IPS-NIHi11 (cell line): ENCODE data around the gene PPDPF.
"Not testable (repeated sequence)": the region's sequence is repeated elsewhere in the genome, so short reads cannot be mapped to it uniquely, and the experiment has no call there.

Experiments used
- DNase-seq: peaks from one replicate; pipeline ENCODE4 v3.0.0; 2012; ENCODE audit warnings: mixed read lengths, low spot score

Gene PPDPF

GRCh38 chr20:63551068-63551467 lies 30.5 kb downstream of the PPDPF start:
- DNase-seq = no peak

GRCh38 chr20:63552481-63553249 lies 32.1 kb downstream of the PPDPF start:
- no peak for DNase-seq

GRCh38 chr20:63553251-63553932 lies 32.8 kb downstream of the PPDPF start:
- peak; percentile 87 for DNase-seq

GRCh38 chr20:63553933-63554290 lies 33.3 kb downstream of the PPDPF start, which contains the start of gene FNDC11:
TSS of gene FNDC11 (plus strand) at chr20:63554159. CDS start at chr20:63555664, 1,505 bp downstream.
- DNase-seq = peak; percentile 80

- no peak for DNase-seq
These were observed 34.1 kb downstream of the PPDPF start for GRCh38 chr20:63554361-63555278.

GRCh38 chr20:63555661-63556381 lies 35.3 kb downstream of the PPDPF start:
- DNase-seq = no peak

- DNase-seq = no peak
These were observed 36.4 kb downstream of the PPDPF start for GRCh38 chr20:63556873-63557478.

GRCh38 chr20:63557481-63557891 lies 36.9 kb downstream of the PPDPF start:
- no peak for DNase-seq

GRCh38 chr20:63558804-63559484 lies 38.4 kb downstream of the PPDPF start:
- DNase-seq = no peak

GRCh38 chr20:63559485-63560332 lies 39.1 kb downstream of the PPDPF start:
- DNase-seq = not testable (repeated sequence)

GRCh38 chr20:63560333-63560805 lies 39.8 kb downstream of the PPDPF start:
- no peak for DNase-seq

- DNase-seq = no peak
These were observed 40.5 kb downstream of the PPDPF start for GRCh38 chr20:63560856-63561609.

GRCh38 chr20:63561624-63562396 lies 41.2 kb downstream of the PPDPF start:
- no peak for DNase-seq

GRCh38 chr20:63562461-63563224 lies 42.1 kb downstream of the PPDPF start:
- DNase-seq = no peak

- no peak for DNase-seq
These were observed 42.8 kb downstream of the PPDPF start for GRCh38 chr20:63563225-63563935.

GRCh38 chr20:63564036-63564810 lies 43.7 kb downstream of the PPDPF start:
- DNase-seq = no peak
